GM12872 (cell line): ENCODE measurements around the gene GRIK5.

Source experiments
- TF ChIP-seq, protein P1 (sequence below): IDR thresholded peaks from 3 replicates; pipeline ENCODE4 v1.5.1; 2011; ENCODE audit warnings: low read depth, mild to moderate bottlenecking, low read length, moderate library complexity; ENCODE audit not compliant: insufficient read depth

Gene GRIK5, protein sequence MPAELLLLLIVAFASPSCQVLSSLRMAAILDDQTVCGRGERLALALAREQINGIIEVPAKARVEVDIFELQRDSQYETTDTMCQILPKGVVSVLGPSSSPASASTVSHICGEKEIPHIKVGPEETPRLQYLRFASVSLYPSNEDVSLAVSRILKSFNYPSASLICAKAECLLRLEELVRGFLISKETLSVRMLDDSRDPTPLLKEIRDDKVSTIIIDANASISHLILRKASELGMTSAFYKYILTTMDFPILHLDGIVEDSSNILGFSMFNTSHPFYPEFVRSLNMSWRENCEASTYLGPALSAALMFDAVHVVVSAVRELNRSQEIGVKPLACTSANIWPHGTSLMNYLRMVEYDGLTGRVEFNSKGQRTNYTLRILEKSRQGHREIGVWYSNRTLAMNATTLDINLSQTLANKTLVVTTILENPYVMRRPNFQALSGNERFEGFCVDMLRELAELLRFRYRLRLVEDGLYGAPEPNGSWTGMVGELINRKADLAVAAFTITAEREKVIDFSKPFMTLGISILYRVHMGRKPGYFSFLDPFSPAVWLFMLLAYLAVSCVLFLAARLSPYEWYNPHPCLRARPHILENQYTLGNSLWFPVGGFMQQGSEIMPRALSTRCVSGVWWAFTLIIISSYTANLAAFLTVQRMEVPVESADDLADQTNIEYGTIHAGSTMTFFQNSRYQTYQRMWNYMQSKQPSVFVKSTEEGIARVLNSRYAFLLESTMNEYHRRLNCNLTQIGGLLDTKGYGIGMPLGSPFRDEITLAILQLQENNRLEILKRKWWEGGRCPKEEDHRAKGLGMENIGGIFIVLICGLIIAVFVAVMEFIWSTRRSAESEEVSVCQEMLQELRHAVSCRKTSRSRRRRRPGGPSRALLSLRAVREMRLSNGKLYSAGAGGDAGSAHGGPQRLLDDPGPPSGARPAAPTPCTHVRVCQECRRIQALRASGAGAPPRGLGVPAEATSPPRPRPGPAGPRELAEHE

DNA sequence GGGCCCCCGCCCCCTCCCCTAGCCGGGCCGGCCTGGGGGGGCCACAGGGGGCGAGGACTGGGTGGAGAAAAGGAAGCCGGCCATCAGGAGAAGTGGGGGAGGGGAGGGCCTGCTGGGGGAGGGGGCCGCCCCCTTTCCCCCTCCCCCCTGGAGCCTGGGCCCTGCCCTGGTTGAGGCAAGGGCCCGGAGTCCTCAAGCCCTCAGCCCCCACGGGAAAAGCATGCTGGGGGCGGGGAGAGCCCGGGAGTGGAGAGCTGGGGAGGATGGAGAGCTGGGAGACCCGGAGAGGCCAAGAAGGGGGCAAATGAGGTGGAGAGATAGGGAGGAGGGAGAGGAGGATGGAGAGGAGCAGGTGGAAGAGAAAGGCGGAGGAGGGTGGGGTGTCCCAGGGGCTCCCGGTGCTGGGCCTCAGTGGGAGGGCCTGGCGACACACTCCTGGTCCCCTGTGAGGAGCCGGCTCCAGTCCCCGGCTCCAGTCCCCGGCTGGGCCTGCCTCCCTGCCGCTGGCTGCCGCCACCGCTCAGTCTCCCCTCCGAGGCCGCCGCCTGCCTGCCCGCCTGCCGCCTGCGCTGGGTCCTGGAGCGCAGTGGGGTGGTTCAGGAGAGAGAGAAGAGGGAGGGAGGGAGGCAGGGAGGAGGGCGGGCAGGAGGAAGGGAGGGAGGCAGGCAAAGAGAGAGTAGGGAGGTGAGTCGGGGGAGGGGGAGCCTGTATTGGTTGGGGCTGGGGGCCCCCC is at the start of gene GRIK5:
GRIK5 (minus strand) TSS at position 588 of the 733 bp plus-strand sequence. CDS start 4,436 bp downstream, outside the sequence.
- TF ChIP-seq, protein P1, sequence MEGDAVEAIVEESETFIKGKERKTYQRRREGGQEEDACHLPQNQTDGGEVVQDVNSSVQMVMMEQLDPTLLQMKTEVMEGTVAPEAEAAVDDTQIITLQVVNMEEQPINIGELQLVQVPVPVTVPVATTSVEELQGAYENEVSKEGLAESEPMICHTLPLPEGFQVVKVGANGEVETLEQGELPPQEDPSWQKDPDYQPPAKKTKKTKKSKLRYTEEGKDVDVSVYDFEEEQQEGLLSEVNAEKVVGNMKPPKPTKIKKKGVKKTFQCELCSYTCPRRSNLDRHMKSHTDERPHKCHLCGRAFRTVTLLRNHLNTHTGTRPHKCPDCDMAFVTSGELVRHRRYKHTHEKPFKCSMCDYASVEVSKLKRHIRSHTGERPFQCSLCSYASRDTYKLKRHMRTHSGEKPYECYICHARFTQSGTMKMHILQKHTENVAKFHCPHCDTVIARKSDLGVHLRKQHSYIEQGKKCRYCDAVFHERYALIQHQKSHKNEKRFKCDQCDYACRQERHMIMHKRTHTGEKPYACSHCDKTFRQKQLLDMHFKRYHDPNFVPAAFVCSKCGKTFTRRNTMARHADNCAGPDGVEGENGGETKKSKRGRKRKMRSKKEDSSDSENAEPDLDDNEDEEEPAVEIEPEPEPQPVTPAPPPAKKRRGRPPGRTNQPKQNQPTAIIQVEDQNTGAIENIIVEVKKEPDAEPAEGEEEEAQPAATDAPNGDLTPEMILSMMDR: no peak

DNA sequence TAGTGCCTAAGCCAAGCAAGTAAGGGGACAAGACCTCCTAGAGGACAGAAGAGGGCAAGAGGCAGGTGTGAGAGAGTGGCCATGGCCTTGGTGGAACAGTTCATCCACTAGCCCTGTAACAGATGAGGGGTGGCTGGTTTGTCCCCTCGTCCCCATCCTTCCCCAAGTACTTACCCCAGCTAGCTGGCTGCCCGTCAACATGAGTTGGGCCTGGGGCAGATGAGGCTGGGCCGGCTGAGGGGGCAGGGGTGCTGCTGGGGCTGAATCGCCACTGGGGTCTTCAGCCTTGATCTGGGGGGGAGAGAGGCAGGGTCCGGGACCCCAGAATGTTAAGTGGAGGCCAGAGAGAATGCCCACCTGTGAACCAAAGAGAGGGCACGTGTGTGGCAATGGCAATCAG is 47.1 kb upstream of the GRIK5 start:
- TF ChIP-seq, protein P1: no peak

DNA sequence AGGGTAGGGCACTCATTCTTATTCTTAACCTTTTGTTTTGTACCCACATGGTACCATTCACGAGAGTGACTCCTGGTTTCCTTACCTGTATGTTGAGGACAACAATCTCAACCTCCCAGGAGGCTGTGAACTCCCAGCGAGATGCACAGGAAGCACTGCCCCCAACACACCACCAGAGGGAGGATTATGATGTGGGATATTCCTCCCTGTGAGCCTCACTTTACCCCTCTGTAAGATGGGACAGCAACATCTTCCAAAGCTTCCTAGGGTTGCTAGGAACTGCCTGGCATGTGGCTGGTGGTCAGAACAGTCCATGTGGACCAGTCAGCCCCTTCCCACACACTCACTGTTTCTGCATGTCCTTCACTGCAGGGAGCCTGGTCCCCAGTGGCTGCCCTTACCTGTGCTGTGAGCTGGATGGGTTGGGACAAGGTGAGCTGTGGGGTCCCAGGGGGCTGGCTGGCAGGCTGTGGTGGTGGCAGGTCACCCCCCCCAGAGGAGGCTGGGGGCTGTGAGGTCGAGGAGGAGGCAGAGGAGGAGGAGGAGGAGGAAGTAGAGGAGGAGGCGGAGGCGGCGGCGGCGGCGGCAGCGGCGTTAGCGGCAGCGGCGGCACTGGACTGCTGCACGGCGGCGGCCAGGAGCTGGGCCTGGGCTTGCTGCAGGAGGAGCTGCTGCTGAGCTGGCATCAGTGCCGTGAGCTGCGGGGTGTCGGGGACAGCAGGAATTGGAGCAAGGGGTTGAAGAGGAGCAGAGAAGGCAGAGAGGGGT is 46.5 kb upstream of the GRIK5 start:
- TF ChIP-seq, protein P1: peak; percentile 67

DNA sequence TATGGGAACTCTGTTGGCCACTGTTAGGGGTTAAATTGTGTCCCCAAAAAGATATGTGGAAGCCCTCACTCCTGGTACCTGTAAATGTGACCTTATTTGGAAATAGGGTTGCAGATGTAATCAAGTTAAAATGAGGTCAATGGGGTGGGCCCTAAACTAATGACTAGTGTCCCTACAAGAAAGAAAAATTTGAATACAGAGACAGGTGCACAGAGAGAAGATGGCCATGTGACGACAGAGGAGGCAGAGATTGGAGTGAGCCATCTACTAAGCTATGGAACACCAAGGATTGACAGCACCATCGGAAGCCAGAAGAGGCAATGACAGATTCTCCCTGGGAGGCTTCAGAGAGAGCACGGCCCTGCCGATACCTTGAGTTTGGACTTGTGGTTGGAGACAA is 45.7 kb upstream of the GRIK5 start:
- TF ChIP-seq, protein P1: no peak

DNA sequence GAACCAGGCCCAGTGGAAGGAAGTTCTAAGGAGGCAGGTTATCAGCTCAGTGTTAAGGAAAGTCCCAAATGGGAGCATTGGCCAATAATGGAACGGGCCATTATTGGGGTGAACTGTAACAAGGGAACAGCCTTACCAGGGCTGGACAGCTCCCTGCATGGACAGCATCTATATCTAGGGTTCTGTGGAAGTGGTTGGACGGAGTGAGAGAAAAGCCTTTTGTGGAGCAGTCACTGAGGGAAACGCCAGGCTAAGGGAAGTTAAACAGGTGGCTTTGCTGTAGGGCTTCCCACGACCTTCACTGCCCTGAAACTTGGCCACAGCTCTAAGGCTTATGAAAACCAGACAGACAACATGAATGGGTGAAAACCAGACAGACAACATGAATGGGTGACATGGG is 45.2 kb upstream of the GRIK5 start:
- TF ChIP-seq, protein P1: no peak

DNA sequence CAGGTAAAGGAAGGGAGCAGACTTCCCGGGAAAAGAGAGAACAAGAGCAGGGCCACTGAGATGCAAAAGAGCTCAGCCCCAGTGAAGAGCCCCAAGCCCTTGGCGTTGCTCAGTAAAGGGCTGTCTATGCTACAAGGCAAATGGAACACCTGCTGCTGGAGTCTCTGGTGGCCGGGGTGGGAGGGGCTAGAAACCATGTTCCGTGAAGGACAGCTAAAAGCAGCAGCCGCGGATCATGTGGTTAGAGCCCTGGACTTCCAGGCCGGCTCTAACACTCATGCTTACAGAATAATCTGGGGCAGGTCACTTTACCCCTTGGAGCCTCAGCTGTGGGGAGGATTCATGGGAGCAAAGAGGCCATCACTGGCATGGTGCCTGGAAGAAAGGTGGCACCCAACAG is 44.4 kb upstream of the GRIK5 start:
- TF ChIP-seq, protein P1: no peak
